ENCODE results near the gene TRAK1.

The TRAK1 gene

DNA sequence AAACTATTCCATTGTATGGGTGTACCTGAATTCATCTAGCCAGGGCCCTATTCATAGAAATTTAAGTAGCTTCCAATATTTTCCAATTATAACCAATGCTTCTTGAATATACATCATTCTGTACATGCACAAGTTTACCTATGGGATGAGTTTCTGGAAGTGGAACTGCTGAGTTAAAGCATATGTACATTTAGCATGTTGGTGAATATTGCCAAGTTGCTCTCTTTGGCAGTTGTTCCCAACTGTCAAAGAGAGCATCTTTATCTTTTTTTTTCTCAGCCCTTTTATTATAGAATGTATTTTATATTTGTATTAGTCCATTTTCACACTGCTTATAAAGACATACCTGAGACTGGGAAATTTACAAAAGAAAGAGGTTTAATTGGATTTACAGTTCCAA lies 183.1 kb downstream of the TRAK1 start:
- Mint-ChIP-seq H3K36me3 (no peaks in the 10 kb centered on the region), H3K27me3 (peaks cover 15% of the 10 kb centered on the region), H3K4me1 (no peaks in the 10 kb centered on the region), H3K9me3 (peaks cover 6% of the 10 kb centered on the region), H3K4me3 (no peak overlapping the region), H3K27ac (no peak overlapping the region)
- no peak for DNase-seq
- CTCF ChIA-PET: interaction anchor here (0.7 kb wide), 1 partner anchor 1474 kb away, joined by 3 read pairs; no protein-coding TSS in a partner anchor

DNA sequence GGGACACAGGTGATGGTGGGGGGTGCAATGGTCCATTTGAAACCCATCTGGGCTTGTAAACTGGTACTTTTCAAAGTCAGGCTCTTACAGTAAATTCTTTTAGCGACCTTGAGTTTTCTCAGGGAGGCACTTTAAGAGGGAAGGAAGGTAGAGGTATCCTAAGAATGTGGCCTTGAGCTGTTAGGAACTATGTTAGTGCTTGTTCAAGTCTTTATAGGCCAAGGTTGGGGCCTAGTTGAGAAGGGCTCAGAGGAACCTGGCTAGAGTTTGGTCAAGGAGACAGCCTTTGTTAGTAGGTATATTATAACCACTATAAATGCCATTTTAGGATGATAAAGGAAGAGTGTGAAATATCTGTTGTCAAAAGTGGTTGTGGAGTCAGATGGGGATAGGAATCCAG lies 184.1 kb downstream of the TRAK1 start:
- no peak overlapping the region for H3K4me3 Mint-ChIP-seq
- H3K36me3 Mint-ChIP-seq: no peaks in the 10 kb centered on the region
- DNase-seq: no peak
- no peaks in the 10 kb centered on the region for H3K4me1 Mint-ChIP-seq
- peaks cover 14% of the 10 kb centered on the region for H3K9me3 Mint-ChIP-seq
- no peak overlapping the region for H3K27ac Mint-ChIP-seq
- H3K27me3 Mint-ChIP-seq: peaks cover 11% of the 10 kb centered on the region
- CTCF ChIA-PET: no interaction called here

All from activated naive CD4-positive, alpha-beta T cell treated with anti-CD3 and anti-CD28 coated beads, Interleukin-2, amount 10 ng/mL, durations not matched to agents 7 days and 5 days (primary cell).